Naive thymus-derived CD4-positive, alpha-beta T cell (primary cell): Measurements from ENCODE around the gene MEX3B. TPM values are rescaled to one million over a fixed set of nuclear protein-coding genes. Genes with fewer than 3 reads are reported as not detected.

ENCODE experiments used
- ATAC-seq: fragments of 150-1000 bp; cut with Tn5 transposase; 2 replicates; pipeline ENCODE4 v1.10.0; 2021; ENCODE audit warnings: mild to moderate bottlenecking, moderate library complexity
- CTCF ChIA-PET: fragments of 350-600 bp; sonication (Branson Sonifier 250); formaldehyde crosslinking; loops from one replicate; lab custom pipeline; 2021; ENCODE audit warnings: antibody characterized with exemption; lab: Charles Lee
- POLR2A ChIA-PET: fragments of 350-600 bp; sonication (Branson Sonifier 250); formaldehyde crosslinking; loops from one replicate; lab custom pipeline; 2021; ENCODE audit warnings: antibody characterized with exemption, inconsistent platforms; lab: Charles Lee
- DNase-seq, 9 donors: peaks; one replicate each; pipeline versions ENCODE4 v3.0.0 to v3.0.0-alpha.2; 2020 to 2022; ENCODE audit warnings: mixed read lengths in 1 of 9
- H3K27ac ChIP-seq: one replicate; pipeline ENCODE4 v1.7.0; 2013; ENCODE audit warnings: mild to moderate bottlenecking, low read depth, low read length, moderate library complexity
- H3K27me3 ChIP-seq, 2 donors: one replicate each; pipeline ENCODE4 v1.7.0; 2013; ENCODE audit warnings: low read length in 2 of 2, mild to moderate bottlenecking in 2 of 2, moderate library complexity in 2 of 2; ENCODE audit not compliant: control insufficient read depth in 2 of 2, insufficient read depth in 2 of 2
- H3K36me3 ChIP-seq, 3 experiments: 1 replicate in 2 of 3; 2 replicates in 1 of 3; pipeline ENCODE4 v1.7.0; 2013; ENCODE audit warnings: low read length in 3 of 3, mild to moderate bottlenecking in 3 of 3, moderate library complexity in 1 of 3; ENCODE audit not compliant: insufficient read depth in 3 of 3, control insufficient read depth in 2 of 3
- H3K4me1 ChIP-seq, 2 donors: one replicate each; pipeline ENCODE4 v1.7.0; 2013; ENCODE audit warnings: low read length in 2 of 2, mild to moderate bottlenecking in 2 of 2, moderate library complexity in 1 of 2; ENCODE audit not compliant: control insufficient read depth in 2 of 2, insufficient read depth in 2 of 2
- H3K4me3 ChIP-seq: 2 replicates; pipeline ENCODE4 v1.7.0; 2013; ENCODE audit warnings: mild to moderate bottlenecking, low read length
- H3K9me3 ChIP-seq, 3 experiments: 1 replicate in 2 of 3; 2 replicates in 1 of 3; pipeline ENCODE4 v1.7.0; 2013; ENCODE audit warnings: low read length in 3 of 3; ENCODE audit not compliant: control insufficient read depth in 2 of 3
- H3K27ac Mint-ChIP-seq, 9 donors: one replicate each; pipeline ENCODE4 v1.8.0; 2020 to 2022; ENCODE audit warnings: mixed read lengths in 9 of 9, mild to moderate bottlenecking in 8 of 9, moderate library complexity in 5 of 9, inconsistent platforms in 2 of 9
- H3K27me3 Mint-ChIP-seq, 5 donors: one replicate each; pipeline ENCODE4 v1.8.0; 2021 to 2022; ENCODE audit warnings: mixed read lengths in 5 of 5, mild to moderate bottlenecking in 1 of 5
- H3K36me3 Mint-ChIP-seq, 5 donors: one replicate each; pipeline ENCODE4 v1.8.0; 2020 to 2022; ENCODE audit warnings: mixed read lengths in 5 of 5, mild to moderate bottlenecking in 3 of 5, inconsistent platforms in 1 of 5
- H3K4me1 Mint-ChIP-seq, 7 donors: one replicate each; pipeline ENCODE4 v1.8.0; 2020 to 2022; ENCODE audit warnings: mixed read lengths in 7 of 7, mild to moderate bottlenecking in 3 of 7, inconsistent platforms in 1 of 7
- H3K4me3 Mint-ChIP-seq, 10 donors: one replicate each; pipeline ENCODE4 v1.8.0; 2020 to 2022; ENCODE audit warnings: mild to moderate bottlenecking in 10 of 10, mixed read lengths in 10 of 10, moderate library complexity in 6 of 10, inconsistent platforms in 2 of 10
- H3K9me3 Mint-ChIP-seq, 11 donors: one replicate each; pipeline ENCODE4 v1.8.0; 2020 to 2022; ENCODE audit warnings: mixed read lengths in 11 of 11, mild to moderate bottlenecking in 4 of 11, inconsistent platforms in 1 of 11, moderate library complexity in 1 of 11
- intact Hi-C, 2 donors: fragments of 100-400 bp; cut with micrococcal nuclease; formaldehyde crosslinking; loops; one replicate each; pipeline ENCODE4 v1.15.1; 2023
- polyA plus RNA-seq, 2 donors: library from polyadenylated mRNA; unstranded; fragments of 300-500 nt; fragmentation: Illumina TruSeq; gene quantifications; one replicate each; pipeline ENCODE4 v1.2.3, GENCODE V29; 2021
- total RNA-seq, 6 experiments: library from RNA in 5 of 6; stranded (reverse) in 5 of 6; gene quantifications; 1 replicate in 5 of 6; 2 replicates in 1 of 6; pipeline ENCODE4 v1.2.3 and lab custom pipeline; 2021 to 2026

Gene MEX3B
- total RNA-seq (1 to 10 TPM in 3 of 5 experiments, under 1 TPM in 2; 0.73 to 1.9 (median 1.1) TPM), polyA plus RNA-seq (under 1 TPM in 1 of 2 donors, not detected in 1; 0.12 TPM), total RNA-seq (lab: John Stamatoyannopoulos, UW) (5.5 reads per million, percentile 25 among the genes with 10 or more reads in this experiment)

DNA sequence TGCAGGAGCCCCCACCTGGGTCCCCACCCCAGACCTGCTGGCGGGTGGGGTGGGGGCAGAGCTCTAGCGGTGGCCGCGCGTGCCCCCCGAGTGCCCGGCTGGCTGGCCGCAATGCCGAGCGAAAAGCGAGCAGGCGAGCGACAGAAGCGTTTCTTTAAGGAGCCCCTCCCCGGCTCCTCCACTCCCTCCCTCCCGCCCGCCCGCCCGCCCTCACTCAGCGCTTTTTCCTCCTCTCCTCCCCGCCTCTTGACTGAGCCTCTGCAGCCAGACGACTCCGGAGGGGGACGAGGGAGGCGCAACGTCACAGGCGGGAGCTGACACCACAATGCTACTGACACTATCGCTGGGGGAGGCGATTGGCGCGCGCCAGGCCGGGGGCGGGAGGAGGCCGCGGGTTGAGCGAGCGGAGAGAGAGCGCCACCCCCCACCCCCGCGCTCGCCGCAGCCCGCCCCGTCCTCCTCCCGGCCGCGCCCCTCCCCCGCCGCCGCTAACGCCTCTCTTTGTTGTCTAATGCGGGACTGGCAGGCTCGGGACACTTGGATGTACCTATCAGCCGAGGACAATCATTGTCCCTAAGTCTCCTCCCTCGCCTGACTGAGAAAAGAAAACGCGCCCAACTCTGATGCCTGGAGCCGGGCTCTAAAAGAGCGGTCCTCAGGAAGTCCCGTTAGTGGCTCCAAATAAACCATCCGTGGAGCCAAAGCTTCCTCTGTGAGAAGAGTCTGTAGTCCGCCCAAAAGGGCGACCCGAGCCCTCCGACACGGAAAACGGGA is at the start of gene MEX3B:
Gene MEX3B (minus strand): TSS at position 127 of the 774 bp plus-strand sequence. CDS start 313 bp downstream, outside the sequence.
- CTCF ChIA-PET: no interaction called here
- Mint-ChIP-seq H3K4me1 (peaks cover 4 to 21% (median 11%) of the 10 kb centered on the region in 7 donors), H3K9me3 (no peaks in the 10 kb centered on the region), H3K4me3 (peak within 1 kb of the TSS; percentile 88 to 94 (median 91)), H3K27me3 (peaks cover 0 to 42% (median 11%) of the 10 kb centered on the region in 5 donors), H3K27ac (peak within 1 kb of the TSS in 8 of 9 donors; percentile 31 to 93 (median 82)), H3K36me3 (peaks cover 0 to 2% (median 0%) of the 10 kb centered on the region in 5 donors)
- Histone ChIP-seq H3K36me3 (no peaks in the 10 kb centered on the region), H3K4me3 (peak within 1 kb of the TSS; percentile 93), H3K27me3 (no peaks in the 10 kb centered on the region), H3K27ac (peak within 1 kb of the TSS; percentile 72), H3K4me1 (peaks cover 0 to 8% of the 10 kb centered on the region in 2 donors), H3K9me3 (no peaks in the 10 kb centered on the region)
- intact Hi-C loops: loop anchor here (2.0 to 10.0 kb wide), 13 partner anchors 216 to 1989 kb away; partner anchors contain the start of genes TLNRD1 (in 2 of the 2), BTBD1 (in 1 of the 2), EFL1 (in 1 of the 2) and MESD (in 1 of the 2)
- peak; percentile 37 to 91 (median 79) for DNase-seq
- POLR2A ChIA-PET: no interaction called here
- ATAC-seq: peak; percentile 72

DNA sequence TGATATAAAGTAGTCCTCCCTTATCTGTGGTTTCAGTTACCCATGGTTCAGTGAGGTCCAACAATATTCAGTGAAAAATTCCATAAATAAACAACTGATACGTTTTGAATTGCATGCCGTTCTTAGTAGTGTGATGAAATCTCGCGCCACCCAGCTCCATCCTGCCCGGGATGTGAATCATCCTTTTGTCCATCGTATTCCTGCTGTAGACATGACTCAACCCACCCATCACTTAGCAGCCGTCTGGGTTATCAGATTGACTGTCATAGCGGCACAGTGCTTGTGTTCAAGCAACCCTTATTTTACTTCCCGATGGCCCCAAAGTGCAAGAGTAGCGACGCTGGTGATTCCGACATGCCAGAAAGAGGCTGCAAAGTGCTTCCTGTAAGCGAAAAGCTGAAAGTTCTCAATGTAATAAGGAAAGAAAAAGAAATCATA is 48.0 kb upstream of the MEX3B start:
- no peaks in the 10 kb centered on the region for H3K4me1 ChIP-seq
- DNase-seq (no peak), ATAC-seq (no peak)
- Mint-ChIP-seq H3K9me3 (peaks cover 0 to 8% (median 0%) of the 10 kb centered on the region in 11 donors), H3K4me3 (no peak overlapping the region), H3K27me3 (peaks cover 0 to 2% (median 0%) of the 10 kb centered on the region in 5 donors), H3K27ac (no peak overlapping the region), H3K36me3 (no peaks in the 10 kb centered on the region), H3K4me1 (no peaks in the 10 kb centered on the region)
- no peaks in the 10 kb centered on the region for H3K9me3 ChIP-seq
- intact Hi-C loops: loop anchor here in 1 of 2 donors (5.0 kb wide), 1 partner anchor 1174 kb away; no protein-coding TSS in a partner anchor
- H3K4me3 ChIP-seq: no peak overlapping the region
- H3K36me3 ChIP-seq: no peaks in the 10 kb centered on the region
- POLR2A ChIA-PET: no interaction called here
- H3K27ac ChIP-seq: no peak overlapping the region
- CTCF ChIA-PET: no interaction called here
- no peaks in the 10 kb centered on the region for H3K27me3 ChIP-seq

DNA sequence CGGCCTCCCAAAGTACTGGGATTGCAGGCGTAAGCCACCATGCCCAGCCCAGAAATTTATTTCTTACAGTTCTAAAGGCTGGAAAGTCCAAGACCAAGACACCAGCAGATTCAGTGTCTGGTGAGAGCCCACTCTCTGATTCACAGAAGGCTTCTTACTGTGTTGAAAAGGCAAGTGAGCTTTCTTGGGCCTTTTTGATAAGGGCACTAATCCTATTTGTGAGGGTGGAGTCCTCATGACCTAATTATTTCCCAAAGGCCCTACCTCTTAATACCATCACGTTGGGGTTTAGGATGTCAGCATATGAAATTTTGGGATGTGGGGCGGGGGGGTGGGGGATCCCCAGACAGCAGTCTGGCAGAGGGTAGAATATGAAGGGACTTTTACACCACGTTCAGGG is 47.5 kb upstream of the MEX3B start:
- Histone ChIP-seq H3K36me3 (no peaks in the 10 kb centered on the region), H3K27me3 (no peaks in the 10 kb centered on the region), H3K27ac (no peak overlapping the region), H3K4me3 (no peak overlapping the region), H3K4me1 (no peaks in the 10 kb centered on the region), H3K9me3 (no peaks in the 10 kb centered on the region)
- ChIA-PET POLR2A (no interaction called here), CTCF (no interaction called here)
- Mint-ChIP-seq H3K36me3 (no peaks in the 10 kb centered on the region), H3K9me3 (peaks cover 0 to 8% (median 0%) of the 10 kb centered on the region in 11 donors), H3K27ac (no peak overlapping the region), H3K27me3 (peaks cover 0 to 5% (median 0%) of the 10 kb centered on the region in 5 donors), H3K4me3 (no peak overlapping the region), H3K4me1 (no peaks in the 10 kb centered on the region)
- ATAC-seq (no peak), DNase-seq (no peak)
- intact Hi-C loops: loop anchor here in 1 of 2 donors (5.0 kb wide), 1 partner anchor 1174 kb away; no protein-coding TSS in a partner anchor

DNA sequence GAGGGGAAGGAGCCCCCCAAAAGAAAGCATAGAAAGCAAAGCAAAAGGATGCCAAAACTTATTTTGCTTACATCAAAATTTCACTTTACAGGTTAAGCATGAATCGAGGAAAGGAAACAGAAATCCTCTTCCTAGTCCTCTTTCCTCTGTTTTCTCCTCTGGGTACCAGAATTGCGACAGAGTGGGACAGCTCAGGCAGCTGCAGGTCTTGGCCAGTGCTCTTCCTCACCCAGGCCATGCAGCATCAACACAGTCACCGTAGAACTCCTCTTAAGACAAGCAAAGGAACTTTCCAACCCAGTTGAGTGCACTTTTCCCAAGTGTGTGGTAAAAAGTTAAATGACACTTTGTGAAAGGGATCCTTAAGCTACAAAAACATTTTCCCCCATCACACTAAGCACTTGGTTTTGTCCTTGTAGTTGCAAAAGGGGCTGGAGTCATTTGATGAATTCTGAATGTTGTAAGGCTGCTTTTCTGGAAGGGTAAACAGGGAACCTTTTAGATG is 45.9 kb upstream of the MEX3B start:
- ATAC-seq (no peak), DNase-seq (no peak)
- Histone ChIP-seq H3K36me3 (no peaks in the 10 kb centered on the region), H3K4me3 (no peak overlapping the region), H3K27ac (no peak overlapping the region), H3K9me3 (no peaks in the 10 kb centered on the region), H3K4me1 (no peaks in the 10 kb centered on the region), H3K27me3 (no peaks in the 10 kb centered on the region)
- H3K27me3 Mint-ChIP-seq: peaks cover 0 to 5% (median 0%) of the 10 kb centered on the region in 5 donors
- ChIA-PET CTCF (no interaction called here), POLR2A (no interaction called here)
- H3K9me3 Mint-ChIP-seq: peaks cover 0 to 8% (median 0%) of the 10 kb centered on the region in 11 donors
- H3K36me3 Mint-ChIP-seq: no peaks in the 10 kb centered on the region
- no peak overlapping the region for H3K4me3 Mint-ChIP-seq
- no peaks in the 10 kb centered on the region for H3K4me1 Mint-ChIP-seq
- intact Hi-C loops: loop anchor here in 1 of 2 donors (5.0 kb wide), 1 partner anchor 1176 kb away; no protein-coding TSS in a partner anchor
- no peak overlapping the region for H3K27ac Mint-ChIP-seq

DNA sequence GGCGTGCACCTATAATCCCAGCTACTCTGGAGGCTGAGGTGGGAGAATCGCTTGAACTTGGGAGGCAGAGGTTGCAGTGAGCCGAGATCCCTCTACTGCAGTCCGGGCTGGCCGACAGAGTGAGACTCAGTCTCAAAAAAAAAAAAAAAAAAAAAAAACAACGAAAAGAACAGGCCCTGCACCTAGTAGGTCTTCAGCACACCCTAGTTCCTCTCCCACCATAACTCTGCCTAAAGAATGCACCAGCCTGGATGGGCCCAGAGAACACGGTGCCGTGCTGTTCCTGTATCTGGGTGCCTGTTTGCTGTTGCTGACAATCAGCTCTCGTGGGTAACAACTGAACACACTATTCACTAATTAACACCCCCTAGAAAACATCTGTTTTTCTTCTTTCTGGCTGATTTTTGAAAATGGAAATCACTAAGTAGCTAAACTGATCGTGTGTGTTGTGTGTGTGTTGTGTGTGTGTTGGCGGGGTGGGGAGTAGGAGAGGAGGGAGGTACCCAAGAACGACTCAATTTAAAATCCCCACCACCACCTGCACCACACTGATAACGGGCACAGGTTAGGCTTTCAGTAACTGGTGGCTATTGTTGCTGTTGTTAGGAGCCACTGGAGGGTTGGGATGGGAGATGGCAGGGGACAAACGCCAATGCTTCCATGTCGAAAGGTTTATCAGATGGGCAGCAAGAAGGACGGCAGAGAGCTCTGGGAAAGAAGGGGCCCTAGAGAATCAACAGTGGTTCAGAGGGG is 40.6 kb upstream of the MEX3B start:
- no peak overlapping the region for H3K4me3 Mint-ChIP-seq

More for the DNA sequence above, 40.6 kb upstream of the MEX3B start:
- H3K9me3 ChIP-seq: no peaks in the 10 kb centered on the region
- H3K9me3 Mint-ChIP-seq: peaks cover 0 to 1% (median 0%) of the 10 kb centered on the region in 11 donors
- H3K4me3 ChIP-seq: no peak overlapping the region
- DNase-seq (no peak), ATAC-seq (no peak)
- intact Hi-C loops: no loop called here
- ChIA-PET POLR2A (no interaction called here), CTCF (no interaction called here)
- no peaks in the 10 kb centered on the region for H3K36me3 Mint-ChIP-seq
- H3K27me3 Mint-ChIP-seq: peaks cover 0 to 12% (median 0%) of the 10 kb centered on the region in 5 donors
- H3K4me1 ChIP-seq: no peaks in the 10 kb centered on the region
- no peaks in the 10 kb centered on the region for H3K27me3 ChIP-seq
- H3K36me3 ChIP-seq: no peaks in the 10 kb centered on the region
- H3K27ac Mint-ChIP-seq: peak overlapping the region in 1 of 9 donors; percentile 10
- H3K27ac ChIP-seq: no peak overlapping the region
- H3K4me1 Mint-ChIP-seq: no peaks in the 10 kb centered on the region
